ENCODE data around the gene PKD1. TPM values are rescaled to one million over a fixed set of nuclear protein-coding genes. Genes with fewer than 3 reads are reported as not detected.
"Not testable (repeated sequence)": the region's sequence is repeated elsewhere in the genome, so short reads cannot be mapped to it uniquely, and the experiment has no call there.

The PKD1 gene
- total and polyA plus RNA-seq, 3 experiments from 2014 or later: 9.9 to 66.2 (median 58.9) TPM

DNA sequence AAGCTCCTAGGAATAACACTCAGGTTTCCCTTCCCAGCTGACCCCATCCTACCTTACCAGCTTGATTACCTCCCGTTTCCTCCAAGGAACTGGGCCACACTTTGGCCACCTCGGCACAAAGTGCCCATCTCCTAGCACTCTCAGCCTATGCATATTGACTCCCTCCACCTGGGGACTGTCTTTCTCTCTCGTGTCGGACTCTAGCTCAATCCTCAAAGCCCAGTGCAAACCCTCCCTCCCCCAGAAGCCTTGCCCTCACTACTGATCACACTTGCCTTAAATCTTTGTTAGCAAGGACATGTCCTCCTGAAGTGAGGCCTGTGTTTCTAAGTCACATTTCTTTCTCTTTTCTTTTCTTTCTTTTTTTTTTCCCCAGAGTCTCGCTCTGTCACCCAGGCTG lies 10.1 kb upstream of the PKD1 start:
- H3K27me3 ChIP-seq (ENCODE audit: insufficient read depth, low read length, poor library complexity, severe bottlenecking): no peaks in the 10 kb centered on the region
- Mint-ChIP-seq H3K9me3 (no peaks in the 10 kb centered on the region), H3K4me1 (peaks cover 3 to 11% (median 5%) of the 10 kb centered on the region in 3 donors), H3K27me3 (peaks cover 0 to 2% of the 10 kb centered on the region in 2 donors), H3K36me3 (no peaks in the 10 kb centered on the region), H3K27ac (no peak overlapping the region), H3K4me3 (peak overlapping the region in 1 of 7 donors; percentile 9)
- no peaks in the 10 kb centered on the region for H3K36me3 ChIP-seq (ENCODE audit: insufficient read depth, low read length)
- no peak overlapping the region for H3K4me3 ChIP-seq (ENCODE audit: low read length)
- DNase-seq: no peak
- CTCF ChIA-PET: interaction anchor here (3.8 to 3.9 kb wide), 2 partner anchors 9 to 142 kb away, joined by 13 to 14 read pairs; partner anchors contain the start of gene TRAF7
- POLR2A ChIA-PET: interaction anchor here (0.6 to 1.2 kb wide), 2 partner anchors 9 to 10 kb away, joined by 3 read pairs; partner anchors contain the start of gene TRAF7
- H3K27ac ChIP-seq (ENCODE audit: low read depth, low read length): no peak overlapping the region
- H3K4me1 ChIP-seq (ENCODE audit: insufficient read depth, low read length): peaks cover 20% of the 10 kb centered on the region
- H3K9me3 ChIP-seq (ENCODE audit: low read length): no peaks in the 10 kb centered on the region

DNA sequence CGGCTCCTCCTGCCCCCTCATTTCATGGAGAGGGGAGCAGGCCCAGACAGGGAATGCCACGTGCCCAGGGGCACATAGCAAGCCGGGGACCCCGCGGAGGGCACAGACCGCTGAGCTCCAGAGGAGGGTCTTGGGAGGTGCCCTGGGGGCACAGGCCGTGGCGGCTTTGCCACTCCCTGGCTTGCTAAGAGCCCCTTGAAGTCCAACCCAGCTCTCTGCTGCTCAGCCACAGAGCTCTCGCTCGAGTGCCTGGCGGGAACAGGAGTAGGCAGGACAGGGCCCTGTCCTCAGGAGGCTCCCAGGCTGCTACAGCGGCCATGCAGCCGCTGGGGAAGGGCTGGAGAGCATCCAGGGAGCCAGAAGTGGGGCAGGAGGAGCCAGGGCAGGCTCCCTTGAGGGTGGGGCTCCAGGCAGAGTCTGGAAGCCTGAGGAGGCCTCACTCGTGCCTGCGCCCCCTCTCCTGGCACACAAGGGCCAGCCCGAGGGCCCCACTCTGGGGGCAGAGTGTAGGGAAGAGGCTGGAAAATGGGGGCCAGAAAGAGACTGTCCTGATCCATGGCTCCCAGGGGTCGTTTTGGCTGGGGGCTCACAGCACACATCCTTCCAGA lies 8.3 kb upstream of the PKD1 start:
- no peak overlapping the region for H3K27ac Mint-ChIP-seq

DNA sequence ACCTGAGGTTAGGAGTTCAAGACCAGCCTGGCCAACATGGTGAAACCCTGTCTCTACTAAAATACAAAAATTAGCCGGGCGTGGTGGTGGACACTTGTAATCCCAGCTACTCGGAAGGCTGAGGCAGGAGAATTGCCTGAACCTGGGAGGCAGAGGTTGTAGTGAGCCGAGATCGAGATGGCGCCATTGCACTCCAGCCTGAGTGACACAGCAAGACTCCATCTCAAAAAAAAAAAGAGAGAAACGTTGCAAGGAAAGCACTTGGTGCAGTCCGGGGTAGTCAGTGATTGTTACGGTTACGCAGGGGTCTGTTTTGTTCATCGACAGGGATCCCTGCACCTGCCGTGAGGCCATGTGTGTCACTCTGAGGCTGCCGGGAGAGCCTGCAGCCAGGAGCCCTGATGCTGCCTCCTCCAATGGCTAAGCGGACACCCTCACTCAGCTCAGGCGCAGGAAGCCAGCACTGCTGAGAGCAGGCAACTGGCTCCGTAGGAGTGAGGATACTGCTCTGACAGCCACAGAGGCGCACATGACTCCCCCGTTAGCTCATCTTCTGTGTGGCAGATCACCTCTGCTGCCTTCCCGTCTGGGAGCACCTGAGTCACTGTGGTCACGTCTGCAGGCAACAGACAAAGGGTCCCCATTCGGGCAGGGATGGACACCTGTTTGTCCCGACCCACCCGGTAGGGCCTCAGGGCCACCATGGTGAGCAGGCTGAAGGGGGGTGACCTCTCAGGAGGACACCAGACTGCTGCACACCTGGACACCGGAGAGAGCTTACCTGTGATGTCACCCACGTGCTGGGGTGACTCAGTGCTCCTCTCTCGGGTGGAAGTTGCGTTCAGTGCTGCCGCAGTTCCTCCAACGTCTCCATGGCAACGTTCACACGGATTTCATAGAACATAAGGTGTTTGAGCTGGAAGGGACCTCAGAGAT lies 7.5 kb upstream of the PKD1 start:
- Mint-ChIP-seq H3K4me1 (peaks cover 2 to 7% (median 4%) of the 10 kb centered on the region in 3 donors), H3K27ac (no peak overlapping the region), H3K27me3 (no peaks in the 10 kb centered on the region), H3K36me3 (peaks cover 0 to 2% (median 0%) of the 10 kb centered on the region in 3 donors), H3K9me3 (no peaks in the 10 kb centered on the region), H3K4me3 (no peak overlapping the region)
- H3K27ac ChIP-seq (ENCODE audit: low read depth, low read length): no peak overlapping the region
- no peaks in the 10 kb centered on the region for H3K36me3 ChIP-seq (ENCODE audit: insufficient read depth, low read length)
- no peaks in the 10 kb centered on the region for H3K27me3 ChIP-seq (ENCODE audit: insufficient read depth, low read length, poor library complexity, severe bottlenecking)
- POLR2A ChIA-PET: no interaction called here
- CTCF ChIA-PET: interaction anchor here (0.9 to 3.8 kb wide), 2 partner anchors 12 to 118 kb away, joined by 3 to 14 read pairs; partner anchors contain the start of gene TRAF7
- no peak overlapping the region for H3K4me3 ChIP-seq (ENCODE audit: low read length)
- H3K9me3 ChIP-seq (ENCODE audit: low read length): no peaks in the 10 kb centered on the region
- no peak for DNase-seq
- H3K4me1 ChIP-seq (ENCODE audit: insufficient read depth, low read length): no peaks in the 10 kb centered on the region

More for the DNA sequence above, 8.3 kb upstream of the PKD1 start:
- Histone ChIP-seq H3K9me3 (ENCODE audit: low read length) (no peaks in the 10 kb centered on the region), H3K36me3 (ENCODE audit: insufficient read depth, low read length) (no peaks in the 10 kb centered on the region), H3K4me1 (ENCODE audit: insufficient read depth, low read length) (peaks cover 2% of the 10 kb centered on the region), H3K27me3 (ENCODE audit: insufficient read depth, low read length, poor library complexity, severe bottlenecking) (no peaks in the 10 kb centered on the region), H3K27ac (ENCODE audit: low read depth, low read length) (no peak overlapping the region), H3K4me3 (ENCODE audit: low read length) (no peak overlapping the region)
- H3K27me3 Mint-ChIP-seq: no peaks in the 10 kb centered on the region
- DNase-seq: no peak
- peaks cover 0 to 2% (median 0%) of the 10 kb centered on the region in 3 donors for H3K36me3 Mint-ChIP-seq
- no peak overlapping the region for H3K4me3 Mint-ChIP-seq
- ChIA-PET CTCF (interaction anchor here (0.9 to 3.8 kb wide), 2 partner anchors 11 to 119 kb away, joined by 3 to 14 read pairs; partner anchors contain the start of gene TRAF7), POLR2A (no interaction called here)
- H3K9me3 Mint-ChIP-seq: no peaks in the 10 kb centered on the region
- H3K4me1 Mint-ChIP-seq: peaks cover 2 to 7% (median 4%) of the 10 kb centered on the region in 3 donors

DNA sequence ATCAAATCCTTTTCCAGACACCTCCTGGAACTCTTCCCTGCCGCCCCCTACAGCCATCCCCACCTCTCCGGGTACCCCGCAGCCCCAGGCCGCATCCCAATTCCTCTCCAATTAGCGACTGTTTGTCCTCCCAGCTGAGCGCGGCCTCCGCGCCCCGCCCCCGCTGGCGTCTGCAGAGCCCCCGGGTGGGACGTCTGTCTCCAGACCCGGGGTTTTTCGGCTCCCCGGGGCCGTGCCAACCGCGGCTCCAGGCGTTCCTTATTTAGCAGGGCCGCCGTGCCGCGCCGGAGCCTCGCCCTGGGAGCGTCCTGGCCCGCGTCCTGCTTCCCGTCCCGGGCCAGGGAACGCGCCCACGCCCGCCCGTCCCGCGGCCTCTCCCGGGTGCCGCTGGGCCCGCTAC lies 627 bp downstream of the PKD1 start:
- H3K4me3 ChIP-seq (ENCODE audit: low read length); H3K27ac ChIP-seq (ENCODE audit: low read depth, low read length); H3K27me3 ChIP-seq (ENCODE audit: insufficient read depth, low read length, poor library complexity, severe bottlenecking); H3K4me1 ChIP-seq (ENCODE audit: insufficient read depth, low read length); H3K27me3 Mint-ChIP-seq; H3K36me3 ChIP-seq (ENCODE audit: insufficient read depth, low read length); H3K9me3 Mint-ChIP-seq; H3K9me3 ChIP-seq (ENCODE audit: low read length); CTCF ChIA-PET; H3K36me3 Mint-ChIP-seq; POLR2A ChIA-PET; H3K4me1 Mint-ChIP-seq: not testable (repeated sequence)
- H3K27ac Mint-ChIP-seq: peak overlapping the region in 3 of 8 donors; percentile 54 to 68 (median 66)
- peak in 1 of 5 donors; percentile 36 for DNase-seq
- H3K4me3 Mint-ChIP-seq: peak overlapping the region; percentile 58 to 86 (median 74)

DNA sequence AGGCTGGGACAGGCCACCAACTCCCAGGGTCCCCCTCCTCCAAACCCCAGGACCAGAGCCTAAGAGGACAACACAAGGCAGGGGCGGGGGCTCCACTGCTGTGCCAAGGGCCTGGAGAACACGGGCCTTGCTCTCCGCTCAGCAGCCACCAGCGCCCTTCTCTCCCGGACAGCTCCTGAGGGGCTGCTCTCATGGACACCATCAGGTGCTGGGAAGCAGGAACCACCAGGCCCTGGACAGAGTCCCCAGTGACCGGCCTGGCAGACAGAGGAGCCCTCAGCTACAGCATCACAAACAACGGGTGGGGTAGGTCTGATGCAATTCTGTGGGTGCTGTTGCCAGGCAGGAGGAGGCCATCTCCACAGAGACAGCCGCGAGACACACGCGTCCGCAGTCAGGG lies 1.9 kb downstream of the PKD1 start:
- H3K36me3 ChIP-seq (ENCODE audit: insufficient read depth, low read length); H3K9me3 Mint-ChIP-seq; H3K27ac Mint-ChIP-seq; H3K27ac ChIP-seq (ENCODE audit: low read depth, low read length); H3K27me3 ChIP-seq (ENCODE audit: insufficient read depth, low read length, poor library complexity, severe bottlenecking); H3K4me3 ChIP-seq (ENCODE audit: low read length); DNase-seq; H3K4me1 Mint-ChIP-seq; H3K4me3 Mint-ChIP-seq; H3K27me3 Mint-ChIP-seq; H3K4me1 ChIP-seq (ENCODE audit: insufficient read depth, low read length); H3K9me3 ChIP-seq (ENCODE audit: low read length); POLR2A ChIA-PET; H3K36me3 Mint-ChIP-seq; CTCF ChIA-PET: not testable (repeated sequence)

DNA sequence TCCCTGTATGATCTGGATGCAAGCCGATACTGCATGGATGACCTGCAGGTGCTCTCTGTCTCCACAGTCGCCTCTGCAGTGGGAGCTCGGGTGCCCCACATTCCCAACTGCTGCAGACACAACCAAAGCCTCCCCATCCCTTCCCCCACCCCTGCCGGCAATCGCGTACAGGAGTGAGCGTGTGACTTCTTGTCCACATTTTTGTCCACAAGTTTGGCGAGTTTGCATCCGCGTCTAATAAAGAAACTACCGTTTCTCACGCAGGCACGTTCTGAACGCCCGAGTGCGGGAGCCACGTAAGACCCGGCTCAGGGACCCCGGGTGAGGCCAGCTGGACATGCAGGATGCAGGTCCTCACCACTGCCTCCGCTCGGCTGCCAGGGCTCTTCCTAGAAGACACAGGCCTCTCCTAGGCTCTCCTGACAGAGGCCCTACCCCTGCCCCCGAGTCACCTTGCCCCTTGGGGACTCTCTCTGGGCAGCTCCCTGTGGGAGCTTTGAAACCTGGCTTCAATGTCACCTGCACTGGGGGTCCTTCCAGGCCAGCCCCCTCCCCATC lies 5.7 kb downstream of the PKD1 start:
- H3K36me3 Mint-ChIP-seq; H3K36me3 ChIP-seq (ENCODE audit: insufficient read depth, low read length); CTCF ChIA-PET; H3K4me3 ChIP-seq (ENCODE audit: low read length); H3K4me1 ChIP-seq (ENCODE audit: insufficient read depth, low read length); H3K9me3 Mint-ChIP-seq; H3K4me3 Mint-ChIP-seq; H3K9me3 ChIP-seq (ENCODE audit: low read length); POLR2A ChIA-PET; H3K27me3 Mint-ChIP-seq; H3K27me3 ChIP-seq (ENCODE audit: insufficient read depth, low read length, poor library complexity, severe bottlenecking); DNase-seq; H3K27ac ChIP-seq (ENCODE audit: low read depth, low read length): not testable (repeated sequence)
- H3K27ac Mint-ChIP-seq: peak overlapping the region in 2 of 8 donors; percentile 61 to 91
- peaks cover 11 to 21% (median 13%) of the 10 kb centered on the region in 3 donors for H3K4me1 Mint-ChIP-seq

DNA sequence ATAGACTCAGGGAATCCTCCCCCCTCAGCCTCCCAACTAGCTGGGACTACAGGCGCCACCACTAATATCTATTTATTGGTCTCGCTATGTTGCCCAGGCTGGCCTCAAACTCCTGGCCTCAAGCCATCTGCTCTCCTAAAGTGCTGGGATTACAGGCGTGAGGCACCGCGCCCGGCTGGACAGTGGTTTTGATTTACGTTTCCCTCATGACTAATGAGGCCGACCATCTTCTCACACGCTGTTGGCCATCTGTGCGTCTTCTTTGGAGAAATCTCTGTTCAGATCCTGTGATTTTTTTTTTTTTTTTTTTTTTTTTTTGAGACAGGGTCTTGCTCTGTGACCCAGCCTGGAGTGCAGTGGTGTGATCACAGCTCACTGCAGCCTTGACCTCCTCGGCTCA lies 6.4 kb downstream of the PKD1 start:
- H3K27me3 ChIP-seq (ENCODE audit: insufficient read depth, low read length, poor library complexity, severe bottlenecking); H3K9me3 ChIP-seq (ENCODE audit: low read length); DNase-seq; H3K4me1 ChIP-seq (ENCODE audit: insufficient read depth, low read length); H3K36me3 Mint-ChIP-seq; POLR2A ChIA-PET; H3K9me3 Mint-ChIP-seq; H3K27me3 Mint-ChIP-seq; H3K36me3 ChIP-seq (ENCODE audit: insufficient read depth, low read length); H3K4me3 ChIP-seq (ENCODE audit: low read length); CTCF ChIA-PET; H3K27ac ChIP-seq (ENCODE audit: low read depth, low read length): not testable (repeated sequence)
- H3K27ac Mint-ChIP-seq: peak overlapping the region in 1 of 8 donors; percentile 65
- H3K4me3 Mint-ChIP-seq: peak overlapping the region in 2 of 7 donors; percentile 79 to 81
- H3K4me1 Mint-ChIP-seq: peaks cover 11 to 21% (median 13%) of the 10 kb centered on the region in 3 donors
